HG03025 (cell line): ENCODE data around the gene NRG2.

ENCODE experiments used
- ATAC-seq: cut with Tn5 transposase; IDR thresholded peaks from one replicate; pipeline ENCODE4 v1.9.1; 2021; ENCODE audit warnings: mild to moderate bottlenecking, moderate library complexity; ENCODE audit not compliant: unreplicated experiment, low FRiP score

The NRG2 gene

DNA sequence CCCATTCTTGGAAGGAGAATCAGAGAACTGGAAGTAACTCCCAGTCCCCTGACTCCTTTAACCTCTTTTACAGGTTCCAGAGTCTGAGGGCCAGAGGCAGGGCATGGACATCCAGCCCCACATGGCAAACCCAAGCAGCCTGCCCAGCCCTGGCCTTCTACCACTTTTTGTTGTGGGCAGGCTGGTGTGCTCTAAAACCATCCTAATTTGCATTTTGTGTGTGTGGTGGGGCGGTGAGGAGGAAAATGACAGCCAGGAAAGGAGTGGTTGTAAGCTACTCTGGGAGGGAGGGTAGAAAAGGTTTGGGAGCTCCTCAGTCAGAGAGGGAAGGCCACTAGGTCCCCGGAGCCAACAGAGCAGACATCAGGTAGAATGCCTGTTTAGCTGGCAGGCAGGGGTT, 156.9 kb downstream of the NRG2 start:
- no peak for ATAC-seq

DNA sequence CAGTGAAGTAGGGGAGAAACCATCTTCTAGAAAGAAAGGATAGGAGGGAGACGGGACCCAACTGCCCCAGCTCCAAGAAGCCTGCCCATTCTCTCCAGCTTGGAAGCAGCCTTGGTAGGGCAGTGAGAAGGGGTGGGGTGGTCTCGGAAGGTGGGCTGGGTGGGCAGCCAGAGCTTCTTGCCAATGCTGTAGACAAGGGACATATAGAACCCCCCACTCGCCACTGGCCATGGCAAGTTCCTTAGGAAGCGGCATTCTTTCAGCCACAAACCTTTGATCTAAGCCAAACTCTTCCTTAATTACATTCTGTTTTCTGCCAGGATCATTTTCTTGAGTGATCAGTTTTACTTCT, 157.3 kb downstream of the NRG2 start:
- no peak for ATAC-seq

DNA sequence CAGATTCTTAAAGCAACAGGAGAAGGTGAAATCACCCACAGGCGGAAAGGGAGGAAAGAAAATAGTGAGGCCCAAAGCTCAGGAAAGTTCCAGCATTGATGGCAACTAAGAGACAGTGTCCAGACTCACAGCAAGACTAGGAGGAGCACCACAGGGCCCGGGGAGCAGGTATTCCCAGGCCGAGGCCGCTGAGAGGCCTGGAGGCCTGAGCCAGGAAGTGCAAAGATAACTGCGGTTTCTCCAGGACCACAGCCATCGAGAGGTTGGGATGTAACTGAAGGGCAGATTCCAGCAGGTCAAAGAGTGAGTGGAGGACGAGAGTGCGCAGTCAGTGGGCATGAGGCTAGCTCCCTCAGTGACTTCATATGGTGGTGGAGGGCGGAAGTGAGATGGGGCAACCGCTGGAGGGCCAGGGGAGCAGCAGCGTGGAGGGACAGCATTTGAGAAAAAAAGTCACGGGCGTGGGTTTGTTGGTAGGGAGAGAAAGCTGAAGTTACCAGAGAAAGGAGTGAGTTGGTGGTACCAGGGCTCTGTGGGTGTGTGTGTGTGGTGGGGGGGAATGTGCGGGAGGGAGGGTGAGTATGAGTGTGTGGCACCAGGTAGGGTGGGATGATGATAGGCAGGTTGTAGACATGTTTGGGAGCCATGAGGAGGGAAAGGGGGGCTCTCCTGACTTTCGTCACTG, 157.8 kb downstream of the NRG2 start:
- ATAC-seq = no peak

DNA sequence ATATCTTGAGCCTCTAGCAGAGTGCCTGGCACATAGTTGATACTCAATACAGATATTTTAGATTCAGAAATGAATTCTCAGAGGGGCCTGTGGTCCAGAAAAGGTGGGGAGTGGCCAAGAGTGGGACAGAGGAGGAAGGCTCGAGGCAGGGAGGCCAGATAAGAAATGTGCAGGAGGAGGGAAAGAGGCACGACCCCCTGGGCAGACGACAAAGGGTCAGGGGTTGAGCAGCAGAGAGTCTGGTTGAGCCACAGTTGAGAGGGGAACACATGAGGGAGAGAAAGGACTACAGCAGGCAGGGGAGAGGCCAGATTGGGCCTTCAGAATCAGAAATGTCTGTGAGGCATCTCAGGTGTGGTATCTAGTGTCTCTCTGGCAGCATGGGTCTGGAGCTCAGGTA, 158.4 kb downstream of the NRG2 start:
- ATAC-seq = no peak

DNA sequence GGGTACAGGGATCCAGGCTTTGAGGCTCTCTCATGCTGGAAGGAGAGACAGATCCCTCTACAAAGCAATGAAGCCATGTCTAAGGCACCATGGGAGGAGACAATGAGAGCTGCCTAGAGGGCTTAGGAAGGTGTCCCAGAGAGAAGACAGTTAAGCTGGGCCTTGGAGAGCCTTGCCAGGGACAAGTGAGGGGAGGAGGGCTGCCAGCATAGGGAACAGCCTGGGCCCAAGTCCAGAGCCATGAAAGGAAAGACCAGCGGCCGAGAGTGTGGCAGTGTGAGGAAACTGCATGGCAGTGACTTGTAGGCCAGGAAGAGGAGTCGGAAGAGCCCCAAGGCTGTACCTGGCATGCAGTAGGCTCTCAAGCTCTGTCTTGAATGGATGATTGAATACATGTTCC, 159.0 kb downstream of the NRG2 start:
- ATAC-seq = no peak

DNA sequence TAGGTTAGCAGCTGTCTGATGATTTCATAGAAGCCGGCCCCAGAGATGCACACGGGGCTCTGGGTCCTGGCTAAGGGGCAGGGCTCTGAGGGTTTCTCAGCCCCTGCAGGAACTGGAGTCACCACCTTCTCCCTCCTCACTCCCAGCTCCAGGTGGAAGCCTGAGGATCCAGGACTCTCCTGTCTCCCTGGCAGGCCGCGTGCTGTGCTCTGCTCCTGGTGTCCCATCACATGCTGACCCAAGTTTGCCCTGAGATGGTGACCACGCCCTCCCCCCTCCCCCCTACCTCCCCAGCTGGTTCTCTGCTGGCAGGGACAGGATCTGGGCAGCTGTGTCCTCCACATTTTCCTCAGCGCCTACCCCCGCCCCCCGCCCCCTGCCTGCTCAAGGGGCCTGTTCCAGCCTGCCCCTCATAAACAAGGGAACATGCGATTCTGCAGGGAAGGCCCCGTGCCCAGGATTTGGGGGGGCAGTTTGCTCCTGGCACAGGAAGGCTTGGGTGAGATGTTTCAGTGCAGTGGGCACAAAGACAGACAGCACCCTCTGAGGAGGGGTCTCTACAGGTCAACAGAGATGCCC, 160.0 kb downstream of the NRG2 start:
- ATAC-seq = no peak

DNA sequence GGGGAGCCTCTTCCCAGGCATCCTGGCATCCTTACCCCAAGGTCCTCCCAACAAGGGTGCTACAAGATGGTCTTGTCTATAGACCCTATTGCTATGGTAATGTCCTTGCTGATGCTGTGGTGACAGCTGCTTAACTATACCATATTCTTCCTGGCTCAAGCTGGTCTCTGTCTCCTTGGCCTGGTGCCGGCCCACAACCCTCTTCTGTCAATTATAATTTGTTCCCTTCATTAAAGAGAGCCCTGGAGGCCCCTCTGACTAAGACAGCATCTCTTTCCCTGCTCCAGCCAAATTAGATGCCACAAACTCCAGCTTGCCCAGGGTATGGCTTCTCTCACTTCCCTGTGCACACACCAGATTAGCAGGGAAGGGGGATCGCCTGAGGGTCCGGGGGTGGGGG, 160.8 kb downstream of the NRG2 start:
- no peak for ATAC-seq

DNA sequence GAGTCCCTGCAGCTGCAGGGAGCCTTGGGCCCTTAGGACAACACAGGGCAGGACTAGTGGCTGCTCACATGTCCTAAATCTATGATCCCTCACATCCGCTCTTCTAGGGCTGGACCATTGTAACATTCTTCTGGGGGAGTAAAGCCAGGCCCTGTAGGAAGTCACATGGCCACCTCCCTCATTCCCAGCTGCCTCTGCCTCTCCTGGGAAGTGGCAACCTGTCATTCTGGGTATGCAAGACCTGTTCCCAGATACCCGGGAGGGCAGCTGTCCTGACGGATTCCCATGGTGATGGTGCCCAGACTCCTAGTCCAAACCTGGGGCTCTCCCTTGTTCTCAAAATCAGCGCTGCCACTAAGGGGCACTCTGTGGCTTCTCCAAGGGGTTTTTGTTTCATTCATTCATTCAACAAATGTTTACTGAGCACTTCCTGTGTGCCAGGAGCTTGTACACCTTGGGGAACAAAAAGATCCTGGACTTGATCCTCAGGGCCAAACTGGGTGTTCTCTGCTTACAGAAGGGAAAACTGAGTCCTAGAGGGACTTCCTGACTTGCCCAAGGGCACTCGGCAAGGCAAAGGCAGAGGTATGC, 161.9 kb downstream of the NRG2 start:
- no peak for ATAC-seq

DNA sequence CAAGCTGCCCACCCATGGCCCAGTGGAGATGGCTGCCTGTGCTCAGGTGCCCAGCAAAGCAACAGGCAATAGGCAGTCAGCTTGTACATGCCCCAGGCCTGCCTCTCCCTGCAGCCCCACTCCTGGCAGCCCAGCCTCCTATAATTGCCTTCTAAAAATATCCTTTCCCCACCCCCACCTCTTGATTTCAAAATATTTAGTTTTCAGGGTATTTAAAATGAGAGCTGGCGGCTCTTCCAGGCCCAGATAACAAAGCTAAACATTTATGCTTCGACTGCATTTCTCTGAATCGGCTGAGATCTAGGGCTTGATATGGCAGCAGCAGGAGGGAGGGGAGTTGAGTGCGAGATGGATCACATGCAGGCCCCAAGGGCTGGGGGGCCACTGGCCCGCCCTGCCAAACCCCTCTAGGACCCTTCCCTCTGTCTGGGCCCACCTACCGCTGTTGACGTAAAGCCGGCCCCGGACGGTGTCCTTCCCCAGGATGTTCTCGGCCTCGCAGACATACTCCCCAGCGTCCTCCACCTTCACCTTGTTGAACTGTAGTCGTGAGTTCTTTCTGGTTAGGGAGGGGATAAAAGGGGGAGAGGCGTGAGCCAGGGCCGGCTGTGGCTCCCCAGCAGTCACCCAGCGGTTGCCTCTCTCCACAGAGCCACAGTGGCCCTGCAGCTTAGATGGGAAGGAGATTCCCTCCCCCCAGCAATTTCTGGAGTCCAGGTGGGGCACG, 162.5 kb downstream of the NRG2 start:
- no peak for ATAC-seq

DNA sequence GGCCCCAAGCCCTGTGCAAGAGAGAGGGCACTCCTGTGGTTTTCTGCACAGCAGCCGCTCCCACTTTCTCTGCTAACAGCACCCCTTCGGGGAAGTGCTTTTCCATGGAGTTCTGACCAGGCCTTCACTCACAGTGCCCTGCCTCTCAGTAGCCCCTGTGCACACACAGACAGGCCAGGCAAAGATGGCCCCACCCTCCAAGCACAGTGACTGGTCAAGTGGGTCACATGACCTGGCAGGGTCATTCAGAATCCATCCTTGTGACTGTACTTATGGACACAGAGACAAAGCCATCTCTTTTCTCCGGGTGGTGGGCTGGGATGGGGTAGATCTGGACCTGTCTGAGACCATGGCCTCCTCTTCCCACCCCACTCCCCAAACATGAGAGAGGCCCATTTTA, 165.0 kb downstream of the NRG2 start:
- no peak for ATAC-seq

DNA sequence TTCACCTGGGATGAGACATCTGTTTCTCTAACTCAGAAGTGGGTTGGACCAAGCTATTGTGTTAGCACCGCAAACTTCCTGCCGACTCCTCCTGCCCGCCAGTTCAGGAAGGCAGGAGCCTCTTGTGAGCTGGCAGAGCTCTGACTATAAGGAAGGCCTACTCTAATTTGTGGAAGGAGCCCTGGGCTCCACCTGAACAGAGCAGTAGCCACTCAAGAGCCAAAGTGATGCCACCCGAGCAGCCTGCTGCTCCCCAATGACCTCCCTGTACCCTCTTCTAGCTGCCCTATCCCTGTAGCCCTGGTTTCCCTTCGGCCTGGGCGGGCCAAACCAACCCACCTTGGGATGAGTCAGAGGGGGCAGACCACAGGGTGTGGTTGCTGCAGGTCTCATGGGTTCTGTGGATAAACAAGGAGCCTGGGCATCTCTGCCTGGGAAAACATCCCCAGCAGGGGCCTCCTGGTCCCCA, 165.9 kb downstream of the NRG2 start:
- ATAC-seq = no peak

DNA sequence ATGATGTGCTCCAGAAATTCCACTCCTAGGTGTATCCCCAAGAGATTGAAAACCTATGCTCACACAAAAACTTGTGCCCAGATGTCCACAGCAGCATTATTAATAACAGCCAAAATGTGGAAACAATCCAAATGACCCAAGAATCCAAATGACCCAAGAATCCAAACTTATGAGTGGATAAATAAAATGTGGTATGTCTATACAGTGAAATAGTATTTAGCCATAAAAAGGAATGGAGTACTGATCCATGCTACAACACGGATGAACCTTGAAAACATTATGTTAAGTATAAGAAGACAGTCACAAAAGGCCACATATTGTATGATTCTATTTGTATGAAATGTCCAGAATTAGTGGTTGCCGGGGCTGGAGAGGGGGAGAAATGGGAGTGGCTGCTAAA, 167.1 kb downstream of the NRG2 start:
- no peak for ATAC-seq

DNA sequence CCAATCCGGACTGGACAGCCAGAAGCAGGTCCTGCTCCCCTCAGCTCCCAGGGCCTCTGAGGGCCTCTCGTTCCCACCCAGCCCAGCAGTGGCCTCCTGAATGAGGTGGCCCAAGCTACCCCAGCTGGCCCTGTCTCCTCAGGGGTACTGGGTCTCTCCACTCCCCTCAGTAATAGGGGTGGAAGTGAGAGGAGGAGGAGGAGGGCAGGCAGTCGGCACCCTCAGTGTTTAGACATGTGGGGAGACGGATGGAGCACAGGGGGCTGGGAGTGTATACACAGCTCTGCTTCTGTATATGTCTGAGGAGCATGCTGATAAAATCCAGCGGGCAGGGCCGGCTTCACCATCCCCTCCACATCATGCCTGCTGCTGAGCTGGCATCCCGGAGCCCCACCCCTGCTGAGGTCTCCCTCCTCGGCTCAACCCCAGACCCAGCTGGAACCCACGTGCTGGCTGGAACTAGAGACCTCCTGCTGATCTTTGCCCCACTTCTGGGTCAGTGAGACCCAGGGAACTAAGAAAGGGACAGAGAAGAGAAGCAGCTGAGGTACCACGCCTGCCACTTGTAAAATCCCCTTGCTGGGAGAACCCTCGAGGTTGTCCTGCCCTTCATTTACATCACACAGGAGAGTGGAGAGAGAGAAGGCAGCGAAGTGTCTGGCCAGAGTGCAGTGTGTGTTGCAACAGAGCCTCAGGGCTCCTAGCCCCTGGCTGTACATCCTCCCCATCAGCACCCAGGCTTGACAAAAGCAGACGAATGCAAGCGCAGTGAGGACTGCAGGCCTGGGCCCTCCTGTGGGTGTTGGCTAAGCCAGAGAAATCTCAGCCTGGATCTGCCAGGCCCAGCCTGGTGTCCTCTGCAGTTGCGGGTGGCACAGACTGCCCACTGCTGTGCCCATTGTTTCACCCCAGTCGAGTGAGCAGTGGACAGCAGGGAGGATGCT, 170.0 kb downstream of the NRG2 start:
- no peak for ATAC-seq

DNA sequence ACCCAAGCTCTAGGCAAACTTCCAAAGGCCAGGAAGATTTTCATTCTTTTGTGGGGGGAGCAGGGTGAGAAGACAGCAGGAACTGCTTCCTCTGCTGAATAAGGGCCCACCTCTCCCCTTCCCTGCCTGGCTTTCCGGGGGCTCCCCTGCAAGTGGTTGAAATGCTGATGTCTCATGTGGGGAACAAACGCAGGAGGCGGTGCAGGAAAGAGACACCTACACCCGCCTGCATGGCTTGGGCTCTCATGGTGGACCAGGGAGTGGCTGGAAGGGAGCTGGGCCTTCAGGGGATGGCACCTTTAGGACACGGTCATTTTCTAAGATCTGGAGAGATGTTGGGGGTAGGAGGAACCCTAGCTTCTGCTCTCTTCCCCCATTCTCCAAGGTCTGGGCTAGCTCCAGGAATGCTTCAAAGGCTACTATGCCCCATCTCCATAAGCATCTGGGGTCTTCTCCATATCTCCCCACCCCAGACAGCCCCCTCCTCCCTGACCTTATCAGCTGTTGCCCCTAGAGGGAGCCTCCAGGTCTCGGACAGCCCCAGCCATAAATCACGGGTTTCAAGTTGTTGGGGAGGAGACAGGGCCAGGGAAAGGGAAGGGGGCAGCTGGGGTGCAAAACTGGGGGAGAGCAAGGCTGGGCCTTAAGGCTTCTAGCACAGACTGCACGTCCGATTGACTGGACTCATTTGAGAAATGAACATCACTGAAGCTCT, 170.9 kb downstream of the NRG2 start:
- ATAC-seq = no peak

DNA sequence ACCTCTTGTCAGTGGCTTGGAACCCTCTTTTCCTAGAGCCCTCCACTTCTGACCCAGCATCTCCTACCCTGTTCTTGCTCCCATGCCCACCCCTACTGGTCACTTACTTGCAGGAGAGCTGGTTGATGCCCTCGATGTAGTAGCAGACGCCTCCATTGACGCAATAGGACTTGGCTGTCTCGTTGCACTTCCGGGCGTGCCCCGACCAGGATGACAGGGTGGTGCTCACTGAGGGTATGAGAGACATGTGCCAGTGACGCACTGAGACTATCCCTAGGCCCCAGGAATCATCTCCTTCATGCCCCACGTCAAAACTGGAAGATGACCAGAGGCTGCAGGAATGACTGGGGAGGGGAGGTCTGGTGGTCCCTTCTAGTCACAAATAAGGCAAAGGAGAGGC, 171.5 kb downstream of the NRG2 start:
- ATAC-seq = no peak

DNA sequence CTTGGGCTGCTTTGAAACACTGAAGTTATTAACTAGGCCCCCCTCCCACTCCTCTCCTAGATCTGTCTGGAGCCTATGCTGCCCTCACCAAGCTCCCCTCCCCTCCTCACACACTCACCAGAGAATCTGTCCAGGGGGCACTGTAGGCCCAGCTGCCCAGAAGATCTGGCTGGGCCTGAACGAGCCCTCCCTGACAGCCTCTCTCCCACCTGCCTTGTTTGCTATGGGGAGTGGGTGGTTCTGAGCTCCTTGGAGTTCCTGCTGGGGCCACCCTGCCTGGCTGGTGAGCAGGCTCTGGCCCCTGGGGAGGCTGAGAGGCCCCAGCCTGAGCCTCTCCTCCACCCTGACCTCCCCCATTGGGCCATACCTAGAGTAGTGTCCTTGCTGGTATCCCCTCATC, 172.4 kb downstream of the NRG2 start:
- no peak for ATAC-seq

DNA sequence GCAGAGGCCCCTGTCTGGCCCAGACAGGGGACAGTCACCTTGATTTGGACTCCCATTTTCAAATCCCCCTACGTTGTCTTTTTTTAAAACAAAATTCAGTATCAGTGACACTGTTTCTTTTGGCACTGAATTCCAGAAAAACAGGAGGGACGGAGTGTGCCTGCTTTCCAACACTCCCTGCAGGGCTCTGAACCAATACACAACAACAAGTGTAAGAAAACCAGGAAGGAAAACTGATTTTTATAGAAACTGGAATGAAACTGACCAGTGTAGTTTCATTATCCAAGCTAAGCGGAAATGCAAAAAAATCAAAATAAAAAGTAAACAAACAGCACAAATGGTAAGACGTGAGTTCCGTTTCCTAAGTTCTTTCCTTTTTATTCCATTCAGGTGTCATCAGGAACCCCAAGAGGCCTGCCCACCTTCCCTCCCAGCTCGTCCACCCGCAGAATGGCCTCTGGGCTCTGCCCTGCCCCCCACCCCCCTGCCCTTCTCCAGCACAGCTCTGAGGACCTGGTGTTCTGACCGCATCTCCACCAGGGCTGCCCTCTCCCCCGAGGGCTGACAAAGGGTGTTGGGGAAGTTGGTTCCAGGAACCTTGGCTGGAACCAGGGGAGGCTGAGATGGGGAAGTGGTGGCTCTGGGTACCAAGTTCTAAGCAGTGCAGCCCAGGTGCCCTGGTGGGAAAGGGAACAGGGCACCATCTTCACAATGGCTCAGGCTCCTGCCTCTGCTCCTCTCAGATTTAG, 173.9 kb downstream of the NRG2 start:
- ATAC-seq = no peak

DNA sequence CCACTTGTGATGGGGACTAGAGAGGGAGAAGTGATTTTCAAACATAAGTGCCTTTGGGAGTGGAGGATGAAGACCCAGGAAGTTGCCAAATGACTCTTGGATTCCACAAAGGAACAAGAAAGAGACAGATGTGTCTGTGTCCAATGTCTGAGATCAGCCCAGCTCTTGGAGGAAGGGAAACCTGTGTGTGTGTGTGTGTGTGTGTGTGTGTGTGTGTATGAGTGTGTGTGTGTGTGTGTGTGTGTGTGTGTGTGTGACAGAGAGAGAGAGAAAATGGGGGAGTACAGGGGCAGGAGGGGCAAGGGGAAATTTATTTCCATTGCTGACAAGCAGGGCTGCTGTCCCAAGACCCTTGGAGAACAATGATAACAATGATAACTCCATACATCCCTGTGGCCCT, 175.5 kb downstream of the NRG2 start:
- no peak for ATAC-seq

DNA sequence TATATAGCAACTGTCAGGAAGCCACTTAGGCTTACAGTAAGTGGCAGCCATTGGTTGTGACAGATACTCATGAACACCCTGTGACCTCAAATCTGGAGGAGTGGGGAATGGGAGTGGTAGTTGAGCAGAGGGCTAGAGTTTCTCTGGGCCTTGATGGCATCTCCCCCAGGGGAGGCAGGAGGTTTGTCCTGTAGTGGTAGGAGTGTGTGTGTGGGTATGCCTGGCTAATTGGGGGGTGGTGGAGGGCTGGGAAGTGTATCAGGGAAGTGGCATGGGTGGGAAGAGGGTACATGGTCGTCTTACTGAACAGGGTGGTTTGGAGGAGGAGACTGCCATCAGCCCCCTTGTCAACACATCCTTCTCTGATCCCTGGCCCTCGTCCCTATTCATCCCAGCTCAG, 176.0 kb downstream of the NRG2 start:
- no peak for ATAC-seq
